OCI-LY3 (cell line): ENCODE results near the gene MAN1A2.

Experiments used
- H2AFZ ChIP-seq: fragments of 200-600, 300-600 bp; shearing (Covaris generic); 2 replicates; pipeline ENCODE4 v1.6.0; 2014; ENCODE audit warnings: antibody characterized with exemption, low read depth, low read length
- H3K27ac ChIP-seq: fragments of 200-600, 300-600 bp; sonication (generic); 2 replicates; pipeline ENCODE4 v1.5.1; 2014; ENCODE audit warnings: mild to moderate bottlenecking, low read length, moderate library complexity, mixed read lengths
- H3K27me3 ChIP-seq: fragments of 200-600, 300-600 bp; sonication (generic); 2 replicates; pipeline ENCODE4 v1.6.1; 2014; ENCODE audit warnings: low read depth, low read length, mixed read lengths
- H3K36me3 ChIP-seq: fragments of 200-600, 300-600 bp; sonication (generic); replicated peaks from 2 replicates; pipeline ENCODE3; 2014; ENCODE audit warnings: low read depth, low read length, mixed read lengths
- H3K4me1 ChIP-seq: fragments of 300-600, 200-600 bp; sonication (generic); 2 replicates; pipeline ENCODE4 v1.6.1; 2014; ENCODE audit warnings: low read length, mixed read lengths
- H3K4me2 ChIP-seq: fragments of 200-600, 300-600 bp; sonication (generic); 2 replicates; pipeline ENCODE4 v1.6.1; 2014; ENCODE audit warnings: low read length, mixed read lengths
- H3K4me3 ChIP-seq: fragments of 300-600, 200-600 bp; sonication (generic); 2 replicates; pipeline ENCODE4 v1.5.1; 2014; ENCODE audit warnings: antibody characterized with exemption, mild to moderate bottlenecking, low read length, moderate library complexity
- H3K79me2 ChIP-seq: fragments of 300-600, 200-600 bp; shearing (Covaris generic); 2 replicates; pipeline ENCODE4 v1.6.1; 2014; ENCODE audit warnings: mild to moderate bottlenecking, low read length, mixed read lengths
- H3K9ac ChIP-seq: fragments of 300-600, 200-600 bp; shearing (Covaris generic); 2 replicates; pipeline ENCODE4 v1.6.0; 2014; ENCODE audit warnings: mild to moderate bottlenecking, low read length, moderate library complexity
- H3K9me3 ChIP-seq: fragments of 200-600, 300-600 bp; shearing (Covaris generic); 2 replicates; pipeline ENCODE4 v1.6.1; 2014; ENCODE audit warnings: low read length, mixed read lengths; ENCODE audit not compliant: insufficient read depth
- H4K20me1 ChIP-seq: fragments of 200-600, 300-600 bp; sonication (generic); 2 replicates; pipeline ENCODE4 v1.6.1; 2016; ENCODE audit warnings: low read length, mixed read lengths; ENCODE audit not compliant: insufficient read depth
- EZH2phosphoT487 ChIP-seq: fragments of 200-600 bp; shearing (Covaris generic); IDR thresholded peaks from 2 replicates; pipeline ENCODE4 v1.6.1; 2018; ENCODE audit warnings: antibody characterized with exemption, mixed run types, low read depth
- TF ChIP-seq, protein P1 (sequence below): fragments of 200-600, 300-600 bp; sonication (generic); IDR thresholded peaks from 2 replicates; pipeline ENCODE4 v1.5.1; 2014; ENCODE audit warnings: antibody characterized with exemption, low read length, low read depth

MAN1A2 gene

DNA sequence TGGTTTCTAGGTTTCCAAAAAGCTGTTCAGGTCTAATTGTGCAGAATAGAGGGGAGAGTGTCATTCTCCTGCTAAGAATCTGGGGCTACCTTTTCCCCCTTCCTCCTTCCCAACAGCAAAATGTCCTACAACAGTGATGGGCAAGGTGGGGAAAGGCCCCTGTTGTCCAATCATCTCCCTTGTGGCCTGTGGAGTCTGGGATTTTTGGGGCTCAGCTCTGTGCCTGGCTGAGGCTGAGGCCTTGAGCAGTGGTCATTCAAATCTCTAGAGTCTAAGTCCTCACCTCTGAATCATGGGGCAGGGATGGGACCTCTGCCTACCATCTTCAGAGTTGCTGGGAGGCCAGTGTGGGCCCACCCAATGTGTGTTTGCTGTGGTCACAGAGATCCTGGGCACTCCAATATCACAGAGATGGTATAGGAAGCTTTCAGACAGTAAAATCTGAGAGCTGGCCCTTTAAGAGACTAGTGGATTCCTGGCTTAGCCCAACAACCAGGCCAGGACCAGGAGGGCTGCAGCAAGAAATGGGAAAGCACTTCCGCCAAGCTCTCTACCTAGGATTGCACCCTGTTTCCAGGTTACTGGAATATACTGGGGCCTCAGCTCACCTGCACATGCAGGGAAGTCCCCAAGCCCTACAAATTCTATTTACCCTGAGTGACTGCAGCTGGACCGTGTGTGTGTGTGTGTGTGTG, 210.1 kb downstream of the MAN1A2 start:
- no peak overlapping the region for H3K9ac ChIP-seq
- no peaks in the 10 kb centered on the region for H3K79me2 ChIP-seq
- H3K4me1 ChIP-seq: no peaks in the 10 kb centered on the region
- H3K4me3 ChIP-seq: no peak overlapping the region
- H4K20me1 ChIP-seq: no peaks in the 10 kb centered on the region
- no peaks in the 10 kb centered on the region for H3K9me3 ChIP-seq
- no peak overlapping the region for H3K4me2 ChIP-seq
- no peak overlapping the region for H3K27ac ChIP-seq
- no peak for TF ChIP-seq EZH2phosphoT487
- TF ChIP-seq, protein P1, sequence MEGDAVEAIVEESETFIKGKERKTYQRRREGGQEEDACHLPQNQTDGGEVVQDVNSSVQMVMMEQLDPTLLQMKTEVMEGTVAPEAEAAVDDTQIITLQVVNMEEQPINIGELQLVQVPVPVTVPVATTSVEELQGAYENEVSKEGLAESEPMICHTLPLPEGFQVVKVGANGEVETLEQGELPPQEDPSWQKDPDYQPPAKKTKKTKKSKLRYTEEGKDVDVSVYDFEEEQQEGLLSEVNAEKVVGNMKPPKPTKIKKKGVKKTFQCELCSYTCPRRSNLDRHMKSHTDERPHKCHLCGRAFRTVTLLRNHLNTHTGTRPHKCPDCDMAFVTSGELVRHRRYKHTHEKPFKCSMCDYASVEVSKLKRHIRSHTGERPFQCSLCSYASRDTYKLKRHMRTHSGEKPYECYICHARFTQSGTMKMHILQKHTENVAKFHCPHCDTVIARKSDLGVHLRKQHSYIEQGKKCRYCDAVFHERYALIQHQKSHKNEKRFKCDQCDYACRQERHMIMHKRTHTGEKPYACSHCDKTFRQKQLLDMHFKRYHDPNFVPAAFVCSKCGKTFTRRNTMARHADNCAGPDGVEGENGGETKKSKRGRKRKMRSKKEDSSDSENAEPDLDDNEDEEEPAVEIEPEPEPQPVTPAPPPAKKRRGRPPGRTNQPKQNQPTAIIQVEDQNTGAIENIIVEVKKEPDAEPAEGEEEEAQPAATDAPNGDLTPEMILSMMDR: no peak
- H3K36me3 ChIP-seq: no peaks in the 10 kb centered on the region
- H3K27me3 ChIP-seq: no peaks in the 10 kb centered on the region
- H2AFZ ChIP-seq: no peak overlapping the region

DNA sequence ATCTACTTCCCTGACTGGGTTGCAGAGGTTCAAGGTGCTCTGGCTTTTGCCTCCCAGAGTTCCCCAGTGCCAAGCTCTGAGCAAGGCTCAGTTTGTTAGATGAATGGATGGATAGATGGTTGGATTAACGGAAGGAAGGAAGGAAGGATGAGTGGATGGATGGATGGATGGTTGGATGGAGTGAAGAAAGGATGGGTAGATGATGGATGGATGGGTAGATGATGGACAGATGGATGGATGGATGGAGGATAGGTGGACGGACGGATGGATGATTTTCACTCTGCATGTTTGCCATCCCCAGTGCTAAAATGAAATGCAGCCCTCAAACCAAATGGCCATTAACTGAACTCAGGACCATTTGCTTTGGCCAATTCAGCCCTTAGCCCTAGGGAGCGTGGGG, 211.2 kb downstream of the MAN1A2 start:
- Histone ChIP-seq H3K9ac (no peak overlapping the region), H4K20me1 (no peaks in the 10 kb centered on the region), H3K4me3 (no peak overlapping the region), H3K9me3 (no peaks in the 10 kb centered on the region), H3K4me1 (no peaks in the 10 kb centered on the region), H3K27ac (no peak overlapping the region), H3K36me3 (no peaks in the 10 kb centered on the region), H3K79me2 (no peaks in the 10 kb centered on the region), H3K4me2 (no peak overlapping the region), H3K27me3 (no peaks in the 10 kb centered on the region), H2AFZ (no peak overlapping the region)
- TF ChIP-seq, protein P1: no peak
- no peak for TF ChIP-seq EZH2phosphoT487
